SHP77 treated with DMSO at 0.1 percent for 48 hours (cell line): ENCODE results near the gene DCPS.
"Not testable (repeated sequence)": the region's sequence is repeated elsewhere in the genome, so short reads cannot be mapped to it uniquely, and the experiment has no call there.

Experiments
- DNase-seq: peaks from one replicate; lab custom pipeline; 2025; lab: John Stamatoyannopoulos, UW

DCPS gene, protein sequence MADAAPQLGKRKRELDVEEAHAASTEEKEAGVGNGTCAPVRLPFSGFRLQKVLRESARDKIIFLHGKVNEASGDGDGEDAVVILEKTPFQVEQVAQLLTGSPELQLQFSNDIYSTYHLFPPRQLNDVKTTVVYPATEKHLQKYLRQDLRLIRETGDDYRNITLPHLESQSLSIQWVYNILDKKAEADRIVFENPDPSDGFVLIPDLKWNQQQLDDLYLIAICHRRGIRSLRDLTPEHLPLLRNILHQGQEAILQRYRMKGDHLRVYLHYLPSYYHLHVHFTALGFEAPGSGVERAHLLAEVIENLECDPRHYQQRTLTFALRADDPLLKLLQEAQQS

DNA sequence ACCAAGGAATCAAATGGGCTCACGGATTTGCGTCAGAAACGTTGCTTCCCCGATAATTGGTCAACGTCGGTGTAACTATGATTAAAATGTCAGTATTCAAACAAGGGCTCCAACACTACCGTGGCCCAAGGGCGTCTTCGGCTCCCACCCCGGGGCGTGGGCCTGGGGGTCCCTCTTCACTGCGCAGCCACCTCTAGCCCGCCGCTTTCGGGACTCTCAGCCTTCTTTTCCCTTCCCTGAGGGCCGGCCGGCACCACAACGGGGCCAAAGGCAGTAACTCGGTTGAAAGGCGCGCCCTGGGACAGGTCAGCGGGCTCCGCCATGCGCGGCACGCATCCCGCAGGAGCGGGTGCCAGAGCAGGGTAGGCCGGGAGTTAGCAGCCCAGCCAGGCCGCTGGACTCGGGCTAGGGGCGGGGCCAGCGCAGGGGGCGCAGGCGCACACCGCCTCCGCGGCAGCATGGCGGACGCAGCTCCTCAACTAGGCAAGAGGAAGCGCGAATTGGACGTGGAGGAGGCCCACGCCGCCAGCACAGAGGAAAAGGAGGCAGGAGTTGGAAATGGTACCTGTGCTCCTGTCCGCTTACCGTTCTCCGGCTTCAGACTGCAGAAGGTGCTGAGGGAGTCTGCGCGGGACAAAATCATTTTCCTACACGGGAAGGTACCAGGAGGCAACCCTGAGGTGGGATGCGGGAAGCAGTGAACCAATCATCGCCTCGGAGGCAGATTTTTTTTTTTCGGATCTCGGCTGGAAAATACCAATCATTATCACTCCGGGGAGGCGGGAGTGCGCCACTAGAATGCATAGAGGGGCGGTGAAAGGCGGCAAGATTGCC lies at the start of gene DCPS:
Gene DCPS (plus strand): TSS at position 438 of the 834 bp plus-strand sequence. CDS start 21 bp downstream, at position 459.
- DNase-seq, result peak; percentile 91

DNA sequence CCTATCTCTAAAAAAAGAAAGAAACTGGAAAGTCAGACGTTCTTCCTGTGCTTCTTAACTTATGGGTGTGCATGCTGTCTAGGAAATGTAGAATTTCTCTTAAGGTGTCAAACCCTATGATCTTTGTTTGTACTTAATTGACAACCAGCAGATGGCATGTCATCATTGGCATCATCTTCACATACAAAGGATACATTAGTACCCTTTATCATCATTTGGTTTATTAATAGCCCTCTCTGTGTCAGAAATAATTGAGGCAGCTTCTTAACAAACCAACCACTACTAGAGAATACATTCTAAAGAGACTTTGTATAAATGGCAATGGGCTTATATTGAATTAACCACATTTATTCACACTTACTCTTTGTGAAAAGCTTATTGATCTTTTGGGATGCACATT lies 49.0 kb upstream of the DCPS start:
- no peak for DNase-seq

DNA sequence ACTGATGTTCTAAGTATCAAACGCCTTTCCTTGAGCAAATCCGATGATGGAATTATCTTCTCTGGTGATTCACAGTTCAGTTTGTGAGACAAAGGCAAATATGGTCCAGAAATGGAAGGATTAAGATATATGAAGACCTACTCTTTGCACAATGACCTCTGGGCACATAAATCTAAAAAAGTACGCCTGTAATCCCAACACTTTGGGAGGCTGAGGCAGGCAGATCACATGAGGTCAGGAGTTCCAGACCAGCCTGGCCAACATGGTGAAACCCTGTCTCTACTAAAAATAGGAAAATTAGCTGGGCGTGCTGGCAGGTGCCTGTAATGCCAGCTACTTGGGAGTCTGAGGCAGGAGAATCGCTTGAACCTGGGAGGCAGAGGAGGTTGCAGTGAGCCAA lies 48.4 kb upstream of the DCPS start:
- DNase-seq, result not testable (repeated sequence)

DNA sequence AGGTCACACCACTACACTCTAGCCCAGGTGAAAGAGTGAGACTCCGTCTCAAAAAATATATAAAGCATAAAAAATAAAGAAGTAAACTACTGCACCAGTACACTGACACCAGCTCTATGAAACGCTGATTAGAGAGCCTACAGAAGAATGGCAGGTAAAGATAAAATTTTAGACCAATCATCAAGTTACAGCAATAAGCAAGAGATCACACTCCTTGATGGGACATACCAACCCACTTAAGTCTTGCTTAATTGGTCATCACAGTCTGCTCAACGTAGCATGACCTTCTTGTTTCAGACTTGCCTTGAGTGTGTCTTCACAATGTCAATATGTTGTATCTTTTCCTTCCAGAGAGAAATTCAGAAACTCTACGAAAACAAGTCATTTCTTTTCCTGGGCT lies 47.6 kb upstream of the DCPS start:
- no peak for DNase-seq

DNA sequence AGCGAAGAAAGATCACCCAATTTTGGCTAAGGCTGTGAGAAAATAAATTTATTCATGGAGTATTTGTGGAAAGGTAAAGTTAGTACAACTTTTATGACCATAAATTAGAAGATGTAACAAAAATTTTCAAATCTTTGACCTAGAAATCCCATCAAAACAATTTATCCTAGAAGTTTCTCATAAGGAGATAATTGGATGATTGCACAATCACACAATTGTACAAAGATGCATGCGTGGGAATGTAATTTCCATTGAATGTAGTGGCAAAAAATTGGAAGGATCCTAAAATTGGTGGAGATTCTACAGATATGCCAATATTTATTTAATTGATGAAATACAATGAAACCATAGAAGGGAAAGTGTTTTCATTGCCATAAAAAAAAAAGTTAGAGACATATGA lies 46.7 kb upstream of the DCPS start:
- DNase-seq, result no peak

DNA sequence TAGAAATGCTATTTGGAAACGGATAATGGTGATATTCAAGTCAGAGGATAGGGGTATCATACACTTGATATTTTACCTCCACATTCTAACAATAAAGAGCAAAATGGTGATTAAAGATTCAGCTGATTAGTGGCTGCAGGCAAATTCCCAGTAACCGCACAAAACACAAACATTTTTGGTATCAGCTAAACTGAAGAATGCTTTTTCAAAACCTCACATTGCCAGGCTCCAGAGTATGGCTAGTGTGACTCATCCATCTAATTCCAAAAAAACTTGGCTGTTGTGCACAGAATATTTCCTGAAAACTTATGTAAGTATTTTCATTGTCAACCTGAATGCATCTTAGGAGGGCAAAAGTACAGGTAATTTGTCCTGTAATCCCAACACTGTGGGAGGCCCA lies 46.1 kb upstream of the DCPS start:
- no peak for DNase-seq

DNA sequence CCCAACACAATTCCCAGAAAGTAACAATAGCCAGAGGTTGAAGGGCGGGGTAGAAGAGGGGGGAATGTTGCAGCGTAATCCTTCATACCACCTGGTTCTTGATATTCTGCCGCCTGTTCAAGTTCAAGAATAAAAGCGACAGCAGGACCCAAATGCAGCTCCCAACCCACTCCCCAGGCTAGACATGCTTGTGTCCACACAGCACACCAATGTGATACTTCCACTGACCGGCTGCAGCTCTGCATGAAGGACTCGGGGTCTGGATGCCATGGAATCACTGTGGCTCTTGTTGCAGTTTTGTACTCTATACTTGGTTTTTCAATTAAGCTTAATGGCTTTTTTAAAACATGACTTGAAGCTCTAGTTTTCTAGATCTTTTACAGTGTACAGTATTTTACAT lies 41.6 kb upstream of the DCPS start:
- DNase-seq, result no peak

DNA sequence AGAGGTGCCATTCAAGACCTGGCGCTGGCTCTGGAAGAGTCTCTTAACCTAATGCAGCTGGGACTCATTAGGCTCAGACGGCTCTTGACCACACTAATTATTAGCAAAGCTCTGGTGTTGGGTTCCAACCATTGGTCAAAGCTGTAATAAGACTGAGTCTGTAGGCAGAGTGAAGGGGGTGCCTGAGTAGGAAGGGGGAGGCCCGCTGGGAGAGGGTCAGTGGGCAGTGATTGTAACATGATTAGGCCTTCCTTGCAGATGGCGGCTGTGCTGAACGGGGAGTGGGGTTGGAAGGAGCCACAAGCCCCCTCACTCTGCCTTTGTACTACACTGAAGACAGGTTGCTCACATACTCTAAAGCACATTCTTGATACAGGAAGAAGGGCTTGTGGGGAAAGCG lies 40.4 kb upstream of the DCPS start:
- no peak for DNase-seq

DNA sequence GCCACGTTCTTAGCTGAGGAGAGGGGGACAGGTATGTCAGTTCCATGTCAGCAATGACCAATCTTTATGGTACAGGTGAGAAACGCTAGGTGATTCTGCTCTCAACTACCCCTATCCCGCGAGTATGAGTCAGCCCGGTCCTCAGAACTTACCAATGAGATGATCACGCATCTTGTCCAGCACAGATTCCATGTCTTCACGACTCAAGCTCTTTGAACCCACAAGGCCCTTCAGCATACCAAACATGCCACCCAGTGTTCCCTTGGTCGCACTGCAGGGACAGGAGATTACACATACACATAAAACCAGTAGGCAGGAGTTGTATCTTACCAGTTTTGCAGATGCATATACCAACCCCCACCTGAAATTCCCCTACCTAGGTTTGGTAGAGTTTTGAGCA lies 38.0 kb upstream of the DCPS start:
- no peak for DNase-seq

DNA sequence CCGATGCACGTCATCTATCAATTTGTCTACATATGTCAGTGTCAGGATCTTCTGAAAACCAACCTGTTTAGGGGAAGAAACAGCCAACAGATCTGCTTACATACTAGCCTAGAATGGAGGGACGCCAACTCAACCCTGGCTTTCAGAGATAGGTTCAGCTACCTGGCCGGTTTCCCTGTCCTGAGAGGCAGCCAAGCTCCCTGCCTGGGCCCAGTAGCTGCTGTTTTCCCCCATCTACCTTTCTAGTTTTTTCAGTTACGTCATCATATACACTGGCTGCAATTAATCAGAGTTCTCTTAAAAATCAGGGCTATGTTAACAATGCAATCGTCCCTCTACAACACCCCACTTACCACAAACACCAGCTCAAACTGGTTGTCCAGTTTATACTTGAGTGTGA lies 36.2 kb upstream of the DCPS start:
- DNase-seq, result no peak

DNA sequence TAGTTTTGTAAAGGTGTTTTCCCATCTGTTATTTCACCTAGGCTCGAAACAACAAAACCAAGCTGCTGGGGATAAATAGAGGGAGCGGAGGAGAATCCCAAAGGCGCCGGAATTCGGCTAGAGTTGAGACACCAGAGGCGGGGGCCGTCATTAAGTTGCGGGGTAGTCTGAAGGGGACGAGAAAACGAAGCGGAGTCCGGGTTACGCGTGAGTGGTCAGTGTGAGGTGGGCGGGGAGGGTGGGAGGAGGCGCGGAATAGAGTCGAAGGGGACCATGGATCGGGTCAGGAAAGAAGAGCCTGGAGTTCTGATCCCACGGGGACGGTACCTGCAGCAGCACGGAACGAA lies 35.5 kb upstream of the DCPS start:
- DNase-seq, result no peak

DNA sequence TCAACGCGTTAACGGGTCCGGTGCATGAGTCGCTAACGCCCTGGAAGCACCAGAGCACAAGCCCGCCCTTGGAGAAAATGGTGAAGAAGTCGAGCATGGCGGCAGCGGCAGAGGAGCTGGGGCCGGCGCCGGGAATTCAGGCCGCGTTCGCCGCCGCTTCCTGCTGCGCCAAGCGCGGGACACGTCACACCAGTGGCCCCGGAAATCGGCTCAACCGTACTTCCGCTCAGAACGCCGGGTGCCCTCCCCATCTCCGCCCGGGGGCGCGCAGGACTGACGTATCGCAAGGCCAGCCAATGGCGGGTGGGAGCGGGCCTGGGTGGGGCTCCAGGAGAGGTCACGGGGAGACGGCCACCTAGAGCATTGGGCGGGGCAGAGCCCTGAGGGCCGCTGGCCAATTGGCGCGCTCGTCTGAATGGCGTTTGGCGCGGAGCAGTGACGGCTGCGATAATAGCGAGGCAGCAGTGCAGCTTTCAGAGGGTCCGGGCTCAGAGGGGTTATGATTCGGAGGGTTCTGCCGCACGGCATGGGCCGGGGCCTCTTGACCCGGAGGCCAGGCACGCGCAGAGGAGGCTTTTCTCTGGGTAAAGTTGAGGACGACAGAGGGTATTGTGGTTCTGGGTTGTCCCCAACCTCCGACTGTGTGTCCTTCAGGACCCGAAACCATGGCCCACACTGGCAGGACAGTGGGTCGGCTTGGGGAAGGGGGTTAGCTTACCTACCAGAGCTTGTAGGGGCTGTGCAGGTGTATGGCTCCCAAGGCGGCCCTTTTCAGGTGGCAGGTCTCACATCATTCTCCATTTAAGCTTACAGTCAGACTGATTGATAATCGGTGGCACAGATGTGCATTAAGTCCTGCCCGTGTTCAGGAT lies 34.9 kb upstream of the DCPS start, which contains the start of the genes FOXRED1 and SRPRA:
Gene FOXRED1 (plus strand): TSS at position 447 of the 872 bp plus-strand sequence. CDS start 53 bp downstream, at position 500.
Gene SRPRA (minus strand): TSS at position 188 of the 872 bp plus-strand sequence. CDS start 91 bp downstream, at position 97.
- DNase-seq, result peak; percentile 93

DNA sequence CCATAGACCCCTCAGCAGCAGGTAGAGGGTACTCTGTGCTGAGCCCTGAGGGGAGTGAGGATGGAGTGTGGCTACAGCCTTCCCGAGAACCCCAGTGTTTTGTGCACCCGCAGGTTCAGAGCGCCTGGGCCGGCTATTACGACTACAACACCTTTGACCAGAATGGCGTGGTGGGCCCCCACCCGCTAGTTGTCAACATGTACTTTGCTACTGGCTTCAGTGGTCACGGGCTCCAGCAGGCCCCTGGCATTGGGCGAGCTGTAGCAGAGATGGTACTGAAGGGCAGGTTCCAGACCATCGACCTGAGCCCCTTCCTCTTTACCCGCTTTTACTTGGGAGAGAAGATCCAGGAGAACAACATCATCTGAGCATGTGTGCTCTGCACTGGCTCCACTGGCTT lies 26.5 kb upstream of the DCPS start:
- no peak for DNase-seq

DNA sequence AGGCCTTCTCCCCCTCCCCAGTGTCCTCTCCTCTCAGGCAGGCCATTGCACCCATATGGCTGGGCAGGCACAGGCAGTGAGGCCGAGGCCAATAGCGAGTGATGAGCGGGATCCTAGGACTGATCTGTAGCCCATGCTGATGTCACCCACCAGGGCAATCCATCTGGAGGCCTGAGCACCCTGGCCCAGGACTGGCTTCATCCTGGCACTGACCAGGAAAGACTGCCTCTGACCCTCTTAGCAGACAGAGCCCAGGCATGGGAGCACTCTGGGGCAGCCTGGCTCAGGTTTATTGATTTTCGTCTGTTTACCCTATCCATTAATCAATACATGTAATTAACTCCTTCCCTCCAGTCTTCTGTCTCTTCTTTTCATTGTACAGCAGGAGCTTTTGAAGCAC lies 26.1 kb upstream of the DCPS start:
- DNase-seq, result no peak

DNA sequence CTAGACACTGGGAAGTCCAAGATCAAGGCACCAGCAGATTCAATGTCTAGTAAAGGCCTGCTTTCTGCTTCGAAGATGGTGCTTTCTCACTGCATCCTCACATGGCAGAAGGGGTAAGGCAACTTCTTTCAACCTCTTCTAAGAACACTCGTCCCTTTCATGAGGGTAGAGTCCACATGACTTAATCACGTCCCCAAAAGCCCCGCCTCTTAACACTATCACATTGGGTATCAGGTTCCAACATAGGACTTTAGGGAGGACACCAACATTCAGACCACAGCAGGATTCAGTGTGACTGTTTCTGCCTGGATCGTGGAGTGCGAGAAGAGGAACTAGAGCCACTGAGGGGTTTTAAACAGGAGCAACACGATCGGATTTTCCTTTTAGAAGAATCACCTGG lies 24.7 kb upstream of the DCPS start:
- no peak for DNase-seq

DNA sequence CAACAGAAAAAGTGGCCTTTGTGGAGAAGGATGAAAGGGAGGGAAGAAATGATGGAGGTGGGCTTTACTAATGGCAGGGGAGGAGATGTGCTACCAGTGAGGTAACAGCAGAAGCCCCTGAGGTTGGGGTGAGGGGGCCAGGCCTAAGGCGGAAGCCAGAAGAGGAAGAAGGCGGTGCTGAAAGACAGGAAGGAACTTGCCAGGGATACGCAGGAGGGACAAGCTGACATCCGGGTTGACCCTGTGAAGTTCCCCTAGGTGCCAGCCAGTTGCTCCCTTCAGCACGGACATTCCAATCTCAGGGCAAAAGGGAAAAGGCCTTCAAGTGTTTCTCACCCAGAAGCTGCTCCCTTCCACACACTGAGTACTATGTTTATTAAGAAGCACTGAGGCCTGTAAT lies 23.3 kb upstream of the DCPS start:
- no peak for DNase-seq

DNA sequence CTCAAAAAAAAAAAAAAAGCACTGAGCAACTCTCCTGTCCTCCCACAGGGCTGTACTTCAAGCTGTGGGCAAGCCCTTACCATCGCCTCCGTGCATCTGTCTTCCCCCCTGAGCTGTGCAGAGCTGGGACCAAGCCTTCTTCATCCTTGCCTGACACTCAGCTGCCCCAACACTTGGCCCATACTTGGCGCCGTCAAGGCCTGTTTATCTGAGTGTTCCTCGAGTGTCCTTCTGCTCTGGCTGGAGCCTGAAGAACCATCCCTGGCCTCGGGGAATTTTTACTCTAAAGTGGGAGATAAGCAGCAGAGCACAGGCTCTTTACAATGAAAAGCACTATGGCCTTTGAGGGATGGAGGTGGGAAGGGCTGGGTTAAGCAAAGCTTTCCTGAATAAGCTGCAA lies 22.6 kb upstream of the DCPS start:
- DNase-seq, result no peak

DNA sequence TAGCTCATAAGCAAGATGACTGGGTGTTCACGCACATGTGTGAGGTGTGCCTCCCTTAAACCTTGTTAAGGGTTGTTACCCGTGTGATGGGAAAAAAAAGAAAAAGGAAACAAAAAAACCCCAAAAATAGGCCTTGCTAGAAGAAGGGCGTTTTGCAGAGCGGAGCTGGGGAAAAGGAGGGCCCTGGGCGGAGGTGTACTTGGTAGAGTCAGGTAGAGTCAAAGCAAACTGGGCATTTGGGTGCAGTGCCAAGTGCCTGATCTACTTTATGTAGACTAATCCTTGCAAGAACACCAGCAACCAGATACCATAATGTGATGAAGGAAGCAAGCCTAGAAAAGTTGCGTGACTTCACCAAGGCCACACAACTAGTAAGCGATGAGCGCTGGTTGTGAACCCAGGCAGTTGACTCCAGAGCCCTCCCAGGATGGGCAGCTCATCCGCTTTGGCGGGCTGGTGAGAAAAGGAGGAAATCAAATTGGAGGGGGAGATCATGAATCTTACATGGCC lies 22.1 kb upstream of the DCPS start:
- DNase-seq, result no peak

DNA sequence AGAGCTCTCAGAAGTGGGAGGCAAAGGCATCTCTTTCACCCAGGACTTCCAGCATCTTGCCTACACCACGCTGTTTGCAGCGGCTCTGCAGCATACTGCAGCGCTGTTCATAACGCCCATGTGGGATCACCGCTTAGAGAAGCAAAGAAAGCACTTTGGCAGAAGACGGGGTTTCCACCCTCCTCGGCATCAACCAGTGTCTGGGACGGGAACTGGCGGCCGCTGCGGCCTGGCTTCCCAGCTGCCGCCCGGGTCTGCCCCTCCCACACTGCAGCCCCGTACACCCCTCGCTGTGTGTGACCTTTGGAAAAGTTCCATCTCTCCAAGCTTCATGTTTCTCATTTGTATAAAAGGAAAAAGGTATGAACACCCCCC lies 21.5 kb upstream of the DCPS start:
- DNase-seq, result peak; percentile 10

DNA sequence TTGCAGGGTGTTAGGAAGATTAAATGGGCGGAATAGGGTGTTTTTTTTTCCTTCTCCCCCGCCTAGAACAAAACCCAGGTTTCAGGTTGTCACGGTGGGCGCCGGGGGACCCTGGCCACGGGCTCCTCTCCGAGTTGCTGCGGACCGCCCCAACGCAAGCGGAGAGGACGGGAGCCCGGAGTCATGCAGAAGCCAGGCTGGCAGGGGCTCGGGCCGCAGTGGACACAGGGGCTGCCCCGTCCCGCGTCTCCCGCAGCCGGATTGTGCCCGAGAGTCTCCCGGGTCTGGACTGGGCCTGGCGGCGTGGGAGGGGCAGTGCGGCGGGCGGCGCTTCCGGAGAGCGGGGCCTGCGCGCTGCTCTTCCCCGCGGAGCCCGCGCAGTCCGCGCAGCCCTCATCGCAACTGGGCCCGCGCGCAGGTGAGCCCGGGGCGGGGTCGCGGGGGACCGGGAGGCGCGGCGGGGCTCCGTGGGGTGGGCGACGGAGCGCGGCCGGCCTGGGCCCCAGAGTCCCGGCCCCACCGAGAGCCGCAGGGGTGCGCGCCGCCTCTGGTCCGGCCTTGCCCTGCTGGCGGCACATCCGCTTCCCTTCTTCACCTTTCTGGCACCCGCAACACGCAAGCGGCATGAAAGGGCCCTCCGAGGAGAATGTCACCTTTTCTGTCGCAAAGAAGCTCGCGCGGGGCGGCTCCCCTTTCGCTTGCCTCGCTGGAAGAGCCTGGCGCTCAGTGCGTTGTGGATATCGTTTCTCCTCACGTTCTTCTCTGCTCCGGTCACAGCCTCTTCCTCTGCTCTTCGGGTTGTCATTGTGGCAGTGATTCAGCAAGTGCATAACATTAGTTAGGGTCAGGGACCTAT lies 20.9 kb upstream of the DCPS start, which contains the start of gene TIRAP:
Gene TIRAP (plus strand): TSS at position 358 of the 856 bp plus-strand sequence. CDS start 7,802 bp downstream, outside the sequence.
- peak; percentile 12 for DNase-seq

DNA sequence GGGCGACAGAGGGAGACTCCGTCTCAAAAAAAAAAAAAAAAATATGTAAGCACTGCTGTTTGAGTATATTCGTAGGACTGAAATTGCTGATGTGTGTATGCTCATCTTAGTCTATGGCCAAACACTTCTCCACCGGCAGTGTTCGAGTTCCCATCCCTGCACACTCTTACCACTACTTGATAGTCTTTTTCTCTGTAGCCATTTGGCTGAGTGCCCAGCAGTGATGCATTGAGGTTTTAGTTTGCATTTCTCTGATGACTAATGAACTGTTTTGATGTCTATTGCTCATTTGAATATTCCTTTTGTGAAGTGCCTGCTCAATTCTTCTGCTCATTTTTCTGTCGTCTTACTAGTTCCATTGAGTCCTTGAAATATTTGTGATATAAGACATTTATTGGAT lies 19.0 kb upstream of the DCPS start:
- DNase-seq, result peak; percentile 26
